GM19238 (cell line): Measurements from ENCODE around the gene NOX5.

Experiments
- DNase-seq: peaks from one replicate; pipeline ENCODE4 v3.0.0; 2011; ENCODE audit warnings: low spot score; ENCODE audit not compliant: insufficient read length

The NOX5 gene

DNA sequence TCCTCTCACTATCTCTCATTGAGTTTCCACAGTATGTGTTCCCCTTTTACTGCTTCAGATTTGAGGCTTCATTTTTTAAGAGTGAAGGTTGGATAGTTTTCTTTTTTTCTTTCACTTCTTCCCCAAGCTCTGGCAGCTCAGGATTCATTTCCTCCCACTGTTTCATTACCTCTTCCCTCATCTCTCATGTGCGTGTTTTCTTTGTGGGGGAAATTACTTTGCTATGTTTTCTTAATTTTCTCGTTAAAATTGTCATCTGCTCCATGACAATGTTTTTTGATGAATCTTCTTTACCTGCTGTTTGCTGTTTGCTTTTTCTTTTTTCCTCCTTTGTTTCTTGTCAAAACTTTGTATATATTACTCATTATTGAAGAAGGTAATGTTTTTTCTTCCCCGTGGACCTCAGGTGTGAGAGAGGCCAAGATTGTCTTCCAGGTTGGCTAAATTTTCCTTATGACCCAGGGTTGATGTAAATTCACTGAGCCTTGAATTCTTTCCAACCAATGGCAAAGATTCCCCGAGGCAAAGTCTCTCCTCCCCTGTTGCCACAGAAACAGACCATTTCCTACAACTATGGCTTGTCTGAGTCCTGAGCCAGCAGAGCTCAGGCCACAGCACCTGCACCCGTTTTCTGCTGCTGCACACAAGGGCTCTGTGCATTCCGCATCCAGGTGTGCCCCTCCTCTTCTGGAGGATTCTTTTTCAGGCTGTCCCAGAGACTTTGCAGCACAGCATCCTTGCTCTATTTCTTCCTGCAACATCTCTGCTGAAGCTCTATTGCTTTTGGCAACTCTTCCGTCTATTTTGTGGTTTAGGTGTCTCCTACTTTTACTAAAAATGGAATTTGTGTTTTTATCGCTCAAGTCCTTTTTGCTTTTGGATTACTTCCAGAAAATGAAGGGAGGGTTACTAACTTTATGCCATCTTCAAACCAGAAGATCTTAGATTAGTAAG is 66.1 kb downstream of the NOX5 start:
- DNase-seq = no peak

GRCh38 chr15:69081310-69082004 is 67.0 kb downstream of the NOX5 start:
- DNase-seq = no peak

- DNase-seq = no peak
Observed at GRCh38 chr15:69082021-69082502, 67.6 kb downstream of the NOX5 start.

- no peak for DNase-seq
Observed at GRCh38 chr15:69082554-69082953, 68.1 kb downstream of the NOX5 start.

DNA sequence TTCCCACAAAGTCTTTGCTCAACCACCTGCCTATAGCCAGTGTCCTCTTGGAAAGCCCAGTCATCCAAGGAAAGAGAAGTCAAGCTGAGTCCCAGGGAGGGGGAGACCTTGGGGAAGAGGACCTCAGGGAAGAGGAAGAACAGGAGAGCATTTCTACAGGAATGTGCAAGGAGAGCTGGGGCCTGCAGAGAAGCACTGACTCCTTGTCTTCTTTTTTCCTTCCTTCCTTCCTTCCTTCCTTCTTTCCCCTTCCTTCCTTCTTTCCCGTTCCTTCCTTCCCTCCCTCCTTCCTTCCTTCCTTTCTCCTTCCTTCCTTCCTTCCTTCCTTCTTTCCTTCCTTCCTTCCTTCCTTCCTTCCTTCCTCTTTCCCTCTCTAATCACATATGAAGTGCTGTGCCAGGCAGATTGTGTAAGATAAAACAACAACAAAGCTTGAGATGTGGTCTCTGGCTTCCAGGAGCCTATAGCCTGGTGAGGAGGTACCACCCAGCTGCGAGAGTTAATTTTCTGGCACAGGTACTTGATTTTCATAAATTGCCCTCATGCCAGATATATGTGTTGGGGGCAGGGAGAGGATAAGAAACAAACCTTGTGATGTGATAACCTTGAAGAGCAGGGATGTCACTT is 70.0 kb downstream of the NOX5 start:
- DNase-seq = no peak

DNA sequence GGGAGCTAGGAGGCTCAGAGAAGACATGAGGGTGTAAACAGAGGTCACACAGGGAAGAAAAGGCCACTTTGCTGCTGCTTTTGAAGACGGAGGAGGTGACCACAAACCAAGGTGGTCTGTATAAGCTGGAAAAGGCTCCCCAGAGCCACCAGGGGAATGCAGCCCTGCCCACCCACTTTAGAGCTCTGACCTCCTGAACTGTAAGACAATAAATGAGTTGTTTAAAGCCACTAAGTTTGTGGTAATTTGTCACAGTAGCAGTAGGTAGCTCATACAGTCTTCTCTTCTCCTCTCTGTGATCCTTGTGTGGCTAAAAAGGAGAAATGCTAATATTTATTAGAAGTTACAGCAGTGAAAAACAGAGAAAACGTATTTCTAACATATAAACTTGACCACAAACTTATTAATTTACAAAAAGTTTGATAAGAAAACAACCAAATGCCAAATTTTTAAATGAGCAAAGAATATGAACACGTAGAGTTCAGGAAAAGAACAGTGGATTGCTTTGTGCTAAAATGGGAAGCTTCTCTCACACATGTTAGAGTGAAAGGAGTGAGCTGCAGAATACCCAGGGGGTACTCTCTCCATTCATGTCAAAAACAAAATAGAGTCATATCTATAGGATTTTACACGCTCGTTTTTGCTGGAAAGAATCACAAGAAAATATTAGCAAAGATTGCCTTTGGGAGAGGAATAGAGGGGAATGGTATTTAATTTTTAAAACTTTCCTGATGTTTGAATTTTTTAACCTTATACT is 71.0 kb downstream of the NOX5 start:
- DNase-seq = no peak

- DNase-seq = no peak
Observed at GRCh38 chr15:69086427-69087204, 72.1 kb downstream of the NOX5 start.

DNA sequence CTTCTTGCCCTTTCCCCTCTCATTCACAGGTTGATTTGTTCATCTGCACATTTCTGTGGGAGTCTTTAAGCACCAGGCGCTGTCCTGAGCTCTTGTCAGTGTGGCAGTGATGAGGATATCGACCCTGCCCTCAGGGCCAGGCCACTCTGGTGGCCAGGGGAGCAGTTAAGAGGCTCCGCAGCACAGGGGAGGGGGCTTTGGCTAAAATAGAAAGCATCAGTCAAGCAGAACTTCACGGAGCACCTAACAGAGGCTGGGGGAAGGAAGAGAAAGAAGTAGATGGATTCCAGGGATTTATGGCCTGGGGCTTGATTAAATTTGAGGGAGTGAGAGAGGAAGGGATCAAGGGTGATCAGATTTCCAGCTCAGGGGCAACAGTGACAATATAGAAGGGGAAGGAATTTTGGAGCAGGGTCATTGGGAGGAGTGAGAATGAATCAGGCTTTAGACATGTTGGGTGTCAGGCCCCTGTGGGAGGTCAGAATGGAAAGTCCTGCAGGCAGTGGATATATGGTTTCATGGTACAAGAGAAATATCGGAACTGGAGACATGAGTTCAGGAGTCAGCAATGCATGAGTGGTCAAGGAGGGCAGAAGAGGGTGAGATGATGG is 73.0 kb downstream of the NOX5 start:
- DNase-seq = no peak

GRCh38 chr15:69088300-69088965 is 73.9 kb downstream of the NOX5 start:
- no peak for DNase-seq

DNA sequence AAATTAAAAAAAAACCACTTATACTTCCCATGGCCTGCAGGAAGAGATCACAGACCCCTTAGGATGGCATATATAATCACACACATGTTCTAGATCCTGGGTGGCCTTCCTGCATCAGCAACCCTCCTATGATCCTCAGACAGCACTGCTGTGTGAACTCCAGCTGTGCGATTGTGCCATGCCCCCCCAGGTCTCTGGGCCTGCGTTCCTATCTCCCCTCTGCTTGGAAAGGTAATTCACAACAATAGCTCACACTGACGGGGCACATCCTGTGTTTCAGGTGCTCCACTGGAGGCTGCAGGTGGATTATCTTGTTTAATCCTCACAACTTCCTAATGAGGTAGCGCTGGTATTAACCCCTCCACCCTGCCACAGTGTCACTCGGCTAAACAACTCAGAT is 74.8 kb downstream of the NOX5 start:
- DNase-seq = no peak

DNA sequence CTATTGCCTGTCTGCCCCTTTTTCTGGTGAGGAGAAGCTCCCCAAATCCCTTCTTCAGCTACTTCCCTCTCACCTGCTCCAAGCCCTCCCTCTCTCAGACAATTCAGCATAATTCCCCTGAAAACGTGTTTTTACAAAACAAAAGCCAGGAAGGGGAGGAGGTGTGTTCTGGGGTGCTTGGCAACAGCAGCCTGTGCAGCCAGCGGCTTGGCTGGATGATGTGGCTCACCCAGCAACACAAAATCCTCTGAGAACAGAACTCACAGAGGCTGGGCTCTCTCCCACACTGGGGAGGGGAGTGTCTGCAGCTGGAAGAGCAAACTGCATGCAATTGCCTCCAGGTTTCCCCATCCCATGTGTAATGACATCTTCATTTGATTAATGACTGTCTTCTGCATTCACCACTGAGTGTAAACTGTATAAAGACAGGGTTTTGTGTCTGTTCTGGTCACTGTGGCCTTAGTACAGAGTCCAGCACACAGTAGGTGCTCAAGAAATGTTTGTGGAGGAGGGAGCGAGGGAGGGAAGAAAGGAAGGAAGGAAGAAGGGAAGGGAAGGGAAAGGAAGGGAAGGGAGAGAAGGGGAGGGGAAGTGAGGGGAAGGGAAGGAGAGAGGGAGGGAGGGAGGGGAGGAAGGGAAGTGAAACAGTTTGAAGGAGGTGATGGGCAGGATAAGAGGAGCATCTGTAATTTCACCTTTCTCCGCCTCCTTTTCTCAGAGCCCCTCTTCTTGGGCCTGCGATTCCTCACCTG is 75.9 kb downstream of the NOX5 start:
- no peak for DNase-seq

DNA sequence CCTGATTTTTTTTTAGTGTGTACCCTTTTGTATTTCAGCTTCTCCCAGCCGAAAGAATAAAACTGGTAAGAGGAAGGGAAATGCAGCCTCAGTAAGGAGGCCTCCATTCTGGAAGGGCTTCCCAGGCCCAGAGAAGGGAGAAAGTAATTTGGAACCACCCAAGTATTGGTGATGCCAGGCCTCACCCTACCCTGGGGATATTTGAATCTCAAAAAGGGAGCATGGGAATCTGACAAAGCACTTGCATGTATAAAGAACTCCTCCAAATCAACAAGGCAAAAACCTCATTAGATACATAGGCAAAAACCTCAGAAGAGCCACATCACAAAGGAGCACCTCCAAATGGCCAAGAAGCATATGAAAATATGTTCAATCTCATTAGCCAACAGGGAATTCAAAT is 77.2 kb downstream of the NOX5 start:
- DNase-seq = no peak

GRCh38 chr15:69092159-69092558 is 77.7 kb downstream of the NOX5 start:
- DNase-seq = no peak

DNA sequence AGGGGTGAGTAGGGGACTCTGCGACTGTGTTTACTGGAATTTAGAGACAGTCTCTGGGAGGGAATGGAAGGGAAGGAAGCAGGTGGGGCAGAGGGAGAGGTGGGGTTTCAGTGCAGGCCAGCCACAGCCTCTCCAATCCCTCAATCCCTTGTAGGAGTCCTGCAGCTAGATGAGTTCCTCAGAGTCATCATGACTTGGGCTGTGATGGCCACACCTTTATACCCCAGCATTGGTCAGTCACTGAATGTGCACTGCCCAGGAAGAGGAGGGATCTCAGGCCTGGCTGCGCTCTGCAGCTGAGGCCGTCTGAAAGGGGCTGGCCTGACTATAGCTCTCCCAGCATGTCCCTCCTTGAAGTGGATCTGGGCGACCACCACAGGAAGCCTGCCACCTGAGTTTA is 78.6 kb downstream of the NOX5 start:
- no peak for DNase-seq

DNA sequence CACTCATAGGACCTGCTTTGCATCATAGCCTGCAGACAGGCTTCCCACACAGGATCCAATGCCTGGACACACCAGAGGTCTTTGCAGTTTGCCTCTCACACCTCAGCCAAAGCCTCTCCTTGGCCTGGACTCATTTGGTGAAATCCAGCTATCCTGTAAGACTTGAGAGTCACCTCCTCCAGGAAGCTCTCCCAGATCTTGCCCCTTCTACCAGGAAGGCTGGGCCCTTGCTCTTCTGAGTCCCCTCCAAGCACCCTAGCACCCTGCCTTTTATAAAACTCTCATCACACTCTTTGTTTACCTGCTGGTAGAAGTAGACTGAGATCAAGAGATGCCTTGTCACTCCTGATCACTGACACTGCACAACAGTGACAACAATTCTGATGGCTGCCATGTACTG is 79.1 kb downstream of the NOX5 start:
- DNase-seq = no peak

- DNase-seq = no peak
Observed at GRCh38 chr15:69094124-69094921, 79.8 kb downstream of the NOX5 start.

DNA sequence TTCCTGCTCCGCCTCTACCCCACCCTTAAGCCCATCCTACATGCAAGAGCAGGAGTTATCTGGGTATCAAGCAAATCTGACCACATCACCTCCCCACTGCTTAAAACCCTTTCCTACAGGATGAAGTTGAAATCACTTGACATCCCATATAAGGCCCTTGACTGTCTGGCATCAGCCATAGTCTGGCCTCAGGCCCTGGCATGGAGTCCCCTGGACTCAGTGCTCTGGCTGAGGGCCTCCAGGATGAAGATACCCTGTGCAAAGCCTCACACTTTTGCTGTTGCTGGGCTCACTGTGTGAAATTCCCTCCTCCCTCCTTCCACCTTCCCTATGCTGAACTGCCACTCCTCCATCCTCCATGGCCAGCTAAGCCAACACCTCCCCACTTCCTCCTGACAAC is 80.8 kb downstream of the NOX5 start:
- no peak for DNase-seq

- no peak for DNase-seq
Observed at GRCh38 chr15:69096196-69096595, 81.7 kb downstream of the NOX5 start.
